Panc1 (cell line): Measurements from ENCODE around the gene DDX52. TPM values are rescaled to one million over a fixed set of nuclear protein-coding genes. Genes with fewer than 3 reads are reported as not detected.

ENCODE experiments used
- ATAC-seq: fragments of 200-7000 bp; cut with Tn5 transposase; 2 replicates; pipeline ENCODE4 v1.9.1; 2020; ENCODE audit warnings: mild to moderate bottlenecking, moderate library complexity
- BruUV-seq: library from RNA; stranded (reverse); fragments of 400-500 nt; replicated peaks from 2 replicates; lab custom pipeline; 2021; lab: Mats Ljungman, UMichigan
- CTCF ChIA-PET: fragments of 300-600 bp; sonication (Branson Sonifier 250); formaldehyde crosslinking; loops from one replicate; lab custom pipeline; 2022; ENCODE audit warnings: antibody characterized with exemption; lab: Charles Lee
- POLR2A ChIA-PET: fragments of 300-600 bp; sonication (Branson Sonifier 250); formaldehyde crosslinking; loops from one replicate; lab custom pipeline; 2022; ENCODE audit warnings: antibody characterized with exemption; lab: Charles Lee
- DNase-seq: peaks from one replicate; pipeline ENCODE4 v3.0.0-alpha.2; 2010; ENCODE audit warnings: low read depth, low spot score
- H3K27ac ChIP-seq: 2 replicates; pipeline ENCODE4 v1.5.1; 2011; ENCODE audit warnings: mild to moderate bottlenecking, low read length, inconsistent platforms
- H3K27me3 ChIP-seq: fragments of 200-500 bp; sonication (Bioruptor generic); 2 replicates; pipeline ENCODE4 v1.6.0; 2014; ENCODE audit warnings: low read length, inconsistent platforms; ENCODE audit not compliant: control insufficient read depth, insufficient read depth
- H3K36me3 ChIP-seq: fragments of 200-500 bp; sonication (Bioruptor generic); 2 replicates; pipeline ENCODE4 v1.5.1; 2014; ENCODE audit warnings: inconsistent platforms, mild to moderate bottlenecking, low read length, moderate library complexity; ENCODE audit not compliant: control insufficient read depth, insufficient read depth
- H3K4me1 ChIP-seq: 2 replicates; pipeline ENCODE4 v1.5.1; 2011; ENCODE audit warnings: inconsistent platforms, mild to moderate bottlenecking, low read length, moderate library complexity; ENCODE audit not compliant: control insufficient read depth, insufficient read depth
- H3K4me3 ChIP-seq, 2 experiments: 2 replicates each; pipeline ENCODE4 v1.5.1; 2011 to 2012; ENCODE audit warnings: low read depth in 2 of 2, low read length in 2 of 2, mild to moderate bottlenecking in 2 of 2, inconsistent platforms in 1 of 2, moderate library complexity in 1 of 2
- H3K9me3 ChIP-seq: fragments of 200-500 bp; sonication (Bioruptor generic); 2 replicates; pipeline ENCODE4 v1.5.1; 2014; ENCODE audit warnings: low read depth, mild to moderate bottlenecking, inconsistent platforms, low read length, moderate library complexity; ENCODE audit not compliant: control insufficient read depth, insufficient read depth
- CTCF ChIP-seq: fragments of 450-650 bp; IDR thresholded peaks from 2 replicates; pipeline ENCODE4 v1.5.1; 2017; ENCODE audit warnings: mild to moderate bottlenecking
- POLR2AphosphoS5 ChIP-seq: IDR thresholded peaks from 2 replicates; pipeline ENCODE4 v1.6.1; 2012; ENCODE audit warnings: mild to moderate bottlenecking, low read depth, low read length, moderate library complexity
- REST ChIP-seq, 2 experiments: IDR thresholded peaks; 2 replicates each; pipeline ENCODE4 v1.6.1; 2011 to 2012; ENCODE audit warnings: low read depth in 2 of 2, control low read depth in 1 of 2, low read length in 1 of 2, mild to moderate bottlenecking in 1 of 2, moderate library complexity in 1 of 2; ENCODE audit not compliant: insufficient read depth in 1 of 2
- SIN3A ChIP-seq: IDR thresholded peaks from 2 replicates; pipeline ENCODE4 v1.6.1; 2012; ENCODE audit warnings: low read depth, mild to moderate bottlenecking, low read length, moderate library complexity, borderline replicate concordance; ENCODE audit not compliant: insufficient read depth
- TCF7L2 ChIP-seq: IDR thresholded peaks from 2 replicates; pipeline ENCODE4 v1.6.1; 2011; ENCODE audit warnings: mild to moderate bottlenecking, low read depth, low read length, inconsistent platforms
- in situ Hi-C: cut with HindIII; loops from 2 replicates; pipeline ENCODE4 v1.10.0; 2016; ENCODE audit warnings: low sequenced_read_pairs, low pct_unique_long_range_greater_than_20kb
- intact Hi-C: fragments of 100-400 bp; cut with micrococcal nuclease; formaldehyde crosslinking; loops from one replicate; pipeline ENCODE4 v1.10.0; 2022; ENCODE audit not compliant: unreplicated experiment
- total RNA-seq: library from RNA; stranded (reverse); gene quantifications from one replicate; pipeline ENCODE4 v1.2.1, GENCODE V29; 2021; ENCODE audit not compliant: unreplicated experiment

The DDX52 gene
- total RNA-seq, 1 experiment from 2014 or later, result 16.5 TPM

- in situ Hi-C loops, result no loop called here
- no peak for DNase-seq
These were observed 23.8 kb upstream of the DDX52 start for GRCh38 chr17:37667039-37667438.

DNA sequence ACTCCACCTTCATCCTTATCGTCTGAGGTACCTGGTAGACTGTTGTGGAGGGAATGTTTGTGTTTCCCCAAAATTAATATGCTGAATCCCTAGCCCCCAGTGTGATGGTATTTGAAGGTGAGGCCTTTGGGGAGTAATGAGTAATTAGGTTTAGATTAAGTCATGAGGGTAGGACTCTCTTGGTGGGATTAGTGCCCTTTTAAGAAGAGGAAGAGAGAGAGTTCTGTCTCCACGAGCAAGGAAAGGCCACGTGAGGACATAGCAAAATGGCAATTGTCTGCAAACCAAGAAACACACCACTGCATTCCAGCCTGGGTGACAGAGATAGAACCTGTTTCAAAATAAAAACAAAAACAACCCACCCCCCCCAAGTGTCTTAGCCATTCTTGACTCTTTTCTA lies 21.0 kb upstream of the DDX52 start:
- in situ Hi-C loops (no loop called here), intact Hi-C loops (no loop called here)
- Histone ChIP-seq H3K9me3 (no peaks in the 10 kb centered on the region), H3K36me3 (no peaks in the 10 kb centered on the region), H3K27me3 (no peaks in the 10 kb centered on the region), H3K4me3 (no peak overlapping the region), H3K27ac (no peak overlapping the region), H3K4me1 (no peaks in the 10 kb centered on the region)
- BruUV-seq, result no TSS peak
- ChIA-PET POLR2A (no interaction called here), CTCF (no interaction called here)
- ATAC-seq (no peak), DNase-seq (no peak)
- no peak for TF ChIP-seq REST (IDR thresholded peaks at IDR 0.05; ENCODE audit: insufficient read depth in 1 of 2, low read depth in 2 of 2, low read length in 1 of 2)
- no peak for TF ChIP-seq CTCF
- TF ChIP-seq TCF7L2, result no peak
- TF ChIP-seq POLR2AphosphoS5, result no peak

More at GRCh38 chr17:37667039-37667438, 23.8 kb upstream of the DDX52 start:
- POLR2A ChIA-PET, result no interaction called here
- no peaks in the 10 kb centered on the region for H3K4me1 ChIP-seq
- H3K4me3 ChIP-seq, result no peak overlapping the region
- CTCF ChIA-PET, result no interaction called here
- no peak overlapping the region for H3K27ac ChIP-seq
- no peaks in the 10 kb centered on the region for H3K36me3 ChIP-seq
- no TSS peak for BruUV-seq
- no peak for TF ChIP-seq TCF7L2
- no peak for TF ChIP-seq CTCF
- TF ChIP-seq REST (IDR thresholded peaks at IDR 0.05; ENCODE audit: insufficient read depth in 1 of 2, low read depth in 2 of 2, low read length in 1 of 2), result no peak
- TF ChIP-seq SIN3A, result no peak
- TF ChIP-seq POLR2AphosphoS5, result no peak
- intact Hi-C loops, result no loop called here
- no peak for ATAC-seq
- H3K27me3 ChIP-seq, result no peaks in the 10 kb centered on the region
- H3K9me3 ChIP-seq, result no peaks in the 10 kb centered on the region
